Breast epithelium (tissue), 3 donors: Measurements from ENCODE around the gene PDE4D.

Experiments
- CTCF ChIP-seq, 3 donors: fragments of 450-650 bp; IDR thresholded peaks; one replicate each; pipeline ENCODE4 v1.5.1; 2016 to 2017; ENCODE audit warnings: antibody characterized with exemption in 3 of 3, mild to moderate bottlenecking in 3 of 3, moderate library complexity in 3 of 3
- POLR2A ChIP-seq: fragments of 450-650 bp; IDR thresholded peaks from one replicate; pipeline ENCODE4 v1.6.1; 2016; ENCODE audit warnings: antibody characterized with exemption, mild to moderate bottlenecking, moderate library complexity
- POLR2AphosphoS5 ChIP-seq, 3 donors: sonication (generic); formaldehyde crosslinking; IDR thresholded peaks; one replicate each; pipeline ENCODE4 v1.6.1; 2017; ENCODE audit warnings: antibody characterized with exemption in 3 of 3

- TF ChIP-seq CTCF (IDR thresholded peaks at IDR 0.05) (no peak), POLR2A (no peak), POLR2AphosphoS5 (IDR thresholded peaks at IDR 0.05) (no peak)
Measured at GRCh38 chr5:59727186-59727585, 166.3 kb downstream of the PDE4D start.
